Chondrocyte (in vitro differentiated cells): Measurements from ENCODE around the gene SMPDL3A. TPM values are rescaled to one million over a fixed set of nuclear protein-coding genes. Genes with fewer than 3 reads are reported as not detected.

ENCODE experiments used
- DNase-seq: peaks from one replicate; pipeline ENCODE4 v3.0.0; 2021; ENCODE audit warnings: mixed read lengths, low spot score
- H3K27ac Mint-ChIP-seq: one replicate; pipeline ENCODE4 v1.8.0; 2021; ENCODE audit warnings: mild to moderate bottlenecking, moderate library complexity, mixed read lengths; ENCODE audit not compliant: unreplicated experiment
- H3K27me3 Mint-ChIP-seq: 2 replicates; pipeline ENCODE4 v1.8.0; 2021; ENCODE audit warnings: low read depth, mixed read lengths
- H3K36me3 Mint-ChIP-seq: 2 replicates; pipeline ENCODE4 v1.8.0; 2021; ENCODE audit warnings: low read depth, mixed read lengths
- H3K4me1 Mint-ChIP-seq: 2 replicates; pipeline ENCODE4 v1.8.0; 2021; ENCODE audit warnings: low read depth, mild to moderate bottlenecking, mixed read lengths
- H3K4me3 Mint-ChIP-seq: one replicate; pipeline ENCODE4 v1.8.0; 2021; ENCODE audit warnings: mild to moderate bottlenecking, moderate library complexity, mixed read lengths; ENCODE audit not compliant: unreplicated experiment
- H3K9me3 Mint-ChIP-seq: 2 replicates; pipeline ENCODE4 v1.8.0; 2021; ENCODE audit warnings: low read depth, mixed read lengths
- CTCF ChIP-seq: fragments of 200-600 bp; sonication (generic); IDR thresholded peaks from 2 replicates; pipeline ENCODE4 v1.5.0; 2021; ENCODE audit warnings: antibody characterized with exemption, mild to moderate bottlenecking, moderate library complexity
- total RNA-seq: library from RNA; stranded (reverse); gene quantifications from 3 replicates; pipeline ENCODE4 v1.2.1, GENCODE V29; 2021

Gene SMPDL3A
- total RNA-seq, 1 donor from 2014 or later, result 8.7 TPM

GRCh38 chr6:122799140-122799745, 10.2 kb downstream of the SMPDL3A start:
- H3K36me3 Mint-ChIP-seq, result peaks cover 2% of the 10 kb centered on the region
- peaks cover 9% of the 10 kb centered on the region for H3K4me1 Mint-ChIP-seq
- H3K27me3 Mint-ChIP-seq, result no peaks in the 10 kb centered on the region
- H3K27ac Mint-ChIP-seq, result no peak overlapping the region
- no peak for TF ChIP-seq CTCF
- H3K4me3 Mint-ChIP-seq, result no peak overlapping the region
- no peaks in the 10 kb centered on the region for H3K9me3 Mint-ChIP-seq
- DNase-seq, result no peak

- H3K9me3 Mint-ChIP-seq, result no peaks in the 10 kb centered on the region
- H3K27ac Mint-ChIP-seq, result no peak overlapping the region
- H3K27me3 Mint-ChIP-seq, result no peaks in the 10 kb centered on the region
- H3K36me3 Mint-ChIP-seq, result peaks cover 2% of the 10 kb centered on the region
- TF ChIP-seq CTCF, result no peak
- H3K4me3 Mint-ChIP-seq, result no peak overlapping the region
- no peak for DNase-seq
- peaks cover 9% of the 10 kb centered on the region for H3K4me1 Mint-ChIP-seq
Observed at GRCh38 chr6:122799916-122800686, 11.0 kb downstream of the SMPDL3A start.

- Mint-ChIP-seq H3K27me3 (no peaks in the 10 kb centered on the region), H3K4me1 (peaks cover 9% of the 10 kb centered on the region), H3K9me3 (no peaks in the 10 kb centered on the region), H3K27ac (no peak overlapping the region), H3K36me3 (peaks cover 2% of the 10 kb centered on the region), H3K4me3 (no peak overlapping the region)
- TF ChIP-seq CTCF, result no peak
- DNase-seq, result no peak
Observed at GRCh38 chr6:122800906-122801305, 11.8 kb downstream of the SMPDL3A start.

GRCh38 chr6:122801397-122801796, 12.3 kb downstream of the SMPDL3A start:
- no peak overlapping the region for H3K4me3 Mint-ChIP-seq
- H3K27ac Mint-ChIP-seq, result no peak overlapping the region
- no peak for DNase-seq
- H3K4me1 Mint-ChIP-seq, result peaks cover 9% of the 10 kb centered on the region
- TF ChIP-seq CTCF, result no peak
- H3K36me3 Mint-ChIP-seq, result peaks cover 3% of the 10 kb centered on the region
- no peaks in the 10 kb centered on the region for H3K27me3 Mint-ChIP-seq
- no peaks in the 10 kb centered on the region for H3K9me3 Mint-ChIP-seq

- peaks cover 4% of the 10 kb centered on the region for H3K36me3 Mint-ChIP-seq
- no peak for TF ChIP-seq CTCF
- H3K4me1 Mint-ChIP-seq, result peaks cover 3% of the 10 kb centered on the region
- no peak overlapping the region for H3K27ac Mint-ChIP-seq
- H3K4me3 Mint-ChIP-seq, result no peak overlapping the region
- no peaks in the 10 kb centered on the region for H3K27me3 Mint-ChIP-seq
- no peak for DNase-seq
- H3K9me3 Mint-ChIP-seq, result no peaks in the 10 kb centered on the region
Observed at GRCh38 chr6:122803171-122803661, 14.2 kb downstream of the SMPDL3A start.
